Measurements from ENCODE around the gene DIP2B. TPM values are rescaled to one million over a fixed set of nuclear protein-coding genes. Genes with fewer than 3 reads are reported as not detected.

DIP2B gene
- total RNA-seq, 2 experiments from 2014 or later = 17.0 to 24.1 TPM

GRCh38 chr12:50641566-50641965, 136.8 kb downstream of the DIP2B start:
- intact Hi-C loops (cut with micrococcal nuclease; ENCODE audit: unreplicated experiment) = no loop called here
- H3K9me2 ChIP-seq (ENCODE audit: insufficient read depth, low read length) = no peaks in the 10 kb centered on the region
- peaks cover 6% of the 10 kb centered on the region; the same call in 1 of the 2 replicates for H3K36me3 ChIP-seq (ENCODE audit: insufficient read depth, low read length)
- no peak overlapping the region for H2AFZ ChIP-seq (ENCODE audit: low read length)
- H3K4me1 ChIP-seq (ENCODE audit: insufficient read depth, low read length, poor library complexity, severe bottlenecking) = peaks cover 8% of the 10 kb centered on the region
- no peaks in the 10 kb centered on the region for H4K20me1 ChIP-seq (ENCODE audit: insufficient read depth, low read length)
- no peak overlapping the region for H3K27ac ChIP-seq (ENCODE audit: low read depth, low read length, poor library complexity, severe bottlenecking)
- ChIA-PET POLR2A (interaction anchor here (1.2 kb wide), 1 partner anchor 129 kb away, joined by 4 read pairs; no protein-coding TSS in a partner anchor), CTCF (ENCODE audit: unreplicated experiment) (no interaction called here)
- DNase-seq (ENCODE audit: low spot score) = peak; percentile 43
- no peaks in the 10 kb centered on the region for H3K79me2 ChIP-seq (ENCODE audit: insufficient read depth, low read depth, low read length)
- H3K4me3 ChIP-seq (ENCODE audit: low read depth, low read length, poor library complexity, severe bottlenecking) = no peak overlapping the region
- no peaks in the 10 kb centered on the region for H3K9me3 ChIP-seq (ENCODE audit: low read length)
- no TSS peak for BruUV-seq (replicated peaks)
- no peak overlapping the region for H3K4me2 ChIP-seq (ENCODE audit: low read length)
- TF ChIP-seq EZH2phosphoT487 (IDR thresholded peaks at IDR 0.05; ENCODE audit: borderline replicate concordance, low read depth, low read length) (no peak), CTCF (conservative IDR thresholded peaks at IDR 0.05; ENCODE audit: low read length) (0 out of 2 replicates have a peak, but pooled peaks have one; percentile 15)

DNA sequence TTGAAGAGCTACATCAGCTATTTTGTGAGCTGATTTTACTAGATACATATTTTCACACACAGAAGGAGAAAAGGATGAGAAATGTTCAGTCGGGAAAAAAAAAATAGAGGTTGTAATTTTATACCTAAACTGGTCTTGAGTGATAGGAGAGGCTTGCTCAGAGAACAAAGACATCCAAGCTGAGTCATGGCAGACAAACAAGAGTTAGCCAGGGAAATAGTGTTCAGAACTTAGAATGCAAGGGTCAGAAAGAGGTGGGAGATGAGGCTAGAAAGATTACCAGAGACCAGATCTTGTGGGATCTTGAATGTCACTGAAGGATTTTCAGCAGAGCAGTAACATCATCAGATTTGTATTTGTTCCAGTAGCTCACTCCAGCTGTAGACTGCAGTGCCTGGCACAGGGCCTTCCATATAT, 137.3 kb downstream of the DIP2B start:
- peaks cover 6% of the 10 kb centered on the region; the same call in 1 of the 2 replicates for H3K36me3 ChIP-seq (ENCODE audit: insufficient read depth, low read length)
- POLR2A ChIA-PET = interaction anchor here (1.2 kb wide), 1 partner anchor 129 kb away, joined by 4 read pairs; no protein-coding TSS in a partner anchor
- H4K20me1 ChIP-seq (ENCODE audit: insufficient read depth, low read length) = no peaks in the 10 kb centered on the region
- no peaks in the 10 kb centered on the region for H3K79me2 ChIP-seq (ENCODE audit: insufficient read depth, low read depth, low read length)
- DNase-seq (ENCODE audit: low spot score) = no peak
- H3K9me2 ChIP-seq (ENCODE audit: insufficient read depth, low read length) = no peaks in the 10 kb centered on the region
- intact Hi-C loops (cut with micrococcal nuclease; ENCODE audit: unreplicated experiment) = no loop called here
- no peak for TF ChIP-seq CTCF (conservative IDR thresholded peaks at IDR 0.05; ENCODE audit: low read length)
- no peak for TF ChIP-seq EZH2phosphoT487 (IDR thresholded peaks at IDR 0.05; ENCODE audit: borderline replicate concordance, low read depth, low read length)
- peaks cover 8% of the 10 kb centered on the region for H3K4me1 ChIP-seq (ENCODE audit: insufficient read depth, low read length, poor library complexity, severe bottlenecking)
- CTCF ChIA-PET (ENCODE audit: unreplicated experiment) = no interaction called here
- H3K4me2 ChIP-seq (ENCODE audit: low read length) = no peak overlapping the region
- no peak overlapping the region for H2AFZ ChIP-seq (ENCODE audit: low read length)
- no peaks in the 10 kb centered on the region for H3K9me3 ChIP-seq (ENCODE audit: low read length)
- no TSS peak for BruUV-seq (replicated peaks)
- no peak overlapping the region for H3K4me3 ChIP-seq (ENCODE audit: low read depth, low read length, poor library complexity, severe bottlenecking)
- H3K27ac ChIP-seq (ENCODE audit: low read depth, low read length, poor library complexity, severe bottlenecking) = no peak overlapping the region

- no peak for DNase-seq (ENCODE audit: low spot score)
- Histone ChIP-seq H3K27ac (ENCODE audit: low read depth, low read length, poor library complexity, severe bottlenecking) (no peak overlapping the region), H3K9me3 (ENCODE audit: low read length) (no peaks in the 10 kb centered on the region), H3K4me2 (ENCODE audit: low read length) (no peak overlapping the region), H3K36me3 (ENCODE audit: insufficient read depth, low read length) (peaks cover 6% of the 10 kb centered on the region; the same call in 1 of the 2 replicates), H3K9me2 (ENCODE audit: insufficient read depth, low read length) (no peaks in the 10 kb centered on the region), H3K4me1 (ENCODE audit: insufficient read depth, low read length, poor library complexity, severe bottlenecking) (peaks cover 8% of the 10 kb centered on the region), H2AFZ (ENCODE audit: low read length) (no peak overlapping the region), H4K20me1 (ENCODE audit: insufficient read depth, low read length) (no peaks in the 10 kb centered on the region), H3K79me2 (ENCODE audit: insufficient read depth, low read depth, low read length) (no peaks in the 10 kb centered on the region), H3K4me3 (ENCODE audit: low read depth, low read length, poor library complexity, severe bottlenecking) (no peak overlapping the region)
- intact Hi-C loops (cut with micrococcal nuclease; ENCODE audit: unreplicated experiment) = no loop called here
- no TSS peak for BruUV-seq (replicated peaks)
- POLR2A ChIA-PET = interaction anchor here (0.5 to 0.9 kb wide), 3 partner anchors 10 to 140 kb away, joined by 3 to 6 read pairs (median 4); no protein-coding TSS in a partner anchor
- no peak for TF ChIP-seq EZH2phosphoT487 (IDR thresholded peaks at IDR 0.05; ENCODE audit: borderline replicate concordance, low read depth, low read length)
- TF ChIP-seq CTCF (conservative IDR thresholded peaks at IDR 0.05; ENCODE audit: low read length) = no peak
- CTCF ChIA-PET (ENCODE audit: unreplicated experiment) = interaction anchor here (0.5 kb wide), 1 partner anchor 393 kb away, joined by 3 read pairs; no protein-coding TSS in a partner anchor
These were observed 138.0 kb downstream of the DIP2B start for GRCh38 chr12:50642761-50643160.
